Measurements from ENCODE around the gene ZNF652.
"Not testable (repeated sequence)": the region's sequence is repeated elsewhere in the genome, so short reads cannot be mapped to it uniquely, and the experiment has no call there.

Gene ZNF652

GRCh38 chr17:49361902-49362722 is at the start of gene ZNF652:
Gene ZNF652, minus strand, starts transcription at chr17:49362250. Its CDS starts 44,525 bp downstream, at chr17:49317725.
- peak; percentile 94 for DNase-seq (ENCODE audit: low spot score)

DNA sequence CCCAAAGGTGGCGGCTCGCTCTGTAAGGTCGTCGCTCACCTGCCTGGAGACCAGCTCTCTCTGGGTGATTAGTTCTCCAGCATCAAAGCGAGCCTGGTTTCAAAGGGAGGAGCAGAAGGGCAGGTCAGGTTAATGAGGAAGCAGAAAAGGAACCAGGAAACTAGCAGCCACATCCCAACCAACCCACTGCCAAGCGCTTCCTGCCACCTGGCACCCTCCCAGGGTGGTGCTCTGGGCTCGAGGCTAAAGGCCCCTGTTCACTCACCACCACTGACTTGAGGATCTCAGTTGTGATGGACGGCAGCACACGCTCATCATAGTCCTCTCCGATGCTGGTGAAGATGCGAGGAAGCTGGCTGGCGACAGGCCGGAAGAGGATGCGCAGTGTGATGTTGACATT is 47.0 kb upstream of the ZNF652 start:
- DNase-seq (ENCODE audit: low spot score) = no peak

DNA sequence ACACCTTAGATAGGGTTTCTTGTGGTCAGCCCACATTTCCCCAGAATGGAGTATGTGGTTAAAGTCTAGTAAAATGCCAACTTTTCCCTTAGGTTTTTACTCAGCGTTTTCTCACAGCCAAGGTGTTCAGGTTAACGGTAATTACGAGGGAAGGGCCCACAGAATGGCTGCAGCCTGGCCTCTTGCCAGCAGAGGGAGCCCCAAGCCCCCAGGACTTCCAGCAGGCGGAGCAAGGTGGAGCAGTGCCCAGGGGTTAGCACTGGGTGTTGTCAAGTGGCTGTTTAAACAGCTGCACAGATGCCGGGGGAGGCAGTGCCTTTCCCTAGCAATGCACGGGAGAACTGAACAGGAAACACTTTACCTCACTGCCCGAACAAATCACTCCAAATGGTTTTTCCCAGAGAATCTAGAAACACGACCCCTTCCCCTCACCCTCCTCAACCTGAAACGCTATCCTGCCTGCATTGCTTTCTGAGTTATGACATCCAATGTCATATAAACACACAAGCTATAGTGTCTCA is 46.0 kb upstream of the ZNF652 start:
- peak; percentile 67 for DNase-seq (ENCODE audit: low spot score)

DNA sequence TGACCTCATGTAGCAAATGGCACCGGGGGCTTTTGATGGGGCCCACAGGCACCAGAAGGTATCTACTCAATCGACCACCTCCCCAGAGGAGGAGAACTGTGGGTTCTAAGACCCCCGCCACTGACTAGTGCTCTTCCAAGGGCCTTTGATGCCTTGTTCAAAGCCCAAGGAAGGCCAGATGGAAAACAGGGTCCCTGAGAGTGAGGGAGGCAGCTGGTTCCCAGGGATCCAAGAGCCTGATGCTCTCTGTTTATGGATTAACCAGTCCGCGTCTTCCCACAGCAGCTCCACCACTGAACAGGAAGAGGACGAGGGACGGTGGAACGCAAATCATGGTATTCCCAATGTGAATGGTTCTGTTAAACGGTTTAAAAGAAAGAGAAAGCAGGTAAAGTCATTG is 45.0 kb upstream of the ZNF652 start:
- no peak for DNase-seq (ENCODE audit: low spot score)

DNA sequence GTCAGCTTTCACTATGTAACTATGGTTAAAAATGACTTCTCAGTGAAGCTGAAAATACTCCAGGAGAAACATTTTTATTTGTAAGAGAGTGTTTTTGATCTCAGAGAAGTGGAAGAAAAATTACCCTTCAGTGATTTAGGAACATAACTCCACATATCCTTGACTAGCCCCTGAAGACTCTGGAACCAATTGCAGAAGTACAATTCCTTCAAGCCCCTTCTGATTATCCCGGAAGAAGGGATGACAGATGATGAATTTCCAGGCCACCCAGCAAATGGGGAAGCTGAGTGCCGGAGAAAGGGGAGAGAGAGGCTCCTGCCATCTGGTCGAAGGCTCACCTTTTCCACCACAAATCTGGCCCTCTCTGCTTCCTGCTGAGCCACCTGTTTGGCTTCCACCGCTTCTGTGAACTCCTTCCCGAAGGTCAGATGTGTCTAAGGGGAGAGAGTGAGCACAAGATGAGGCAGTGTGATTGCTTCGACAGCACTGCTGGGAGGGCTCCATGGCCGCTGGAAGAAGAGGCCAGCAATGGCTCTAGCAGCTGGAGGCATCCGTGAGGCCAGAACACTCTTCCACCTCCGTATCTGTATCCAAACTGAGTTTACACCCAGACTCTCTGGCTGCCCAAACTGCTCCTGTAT is 44.5 kb upstream of the ZNF652 start:
- DNase-seq (ENCODE audit: low spot score) = peak; percentile 28

GRCh38 chr17:49404906-49405305 is 42.9 kb upstream of the ZNF652 start:
- DNase-seq (ENCODE audit: low spot score) = no peak

DNA sequence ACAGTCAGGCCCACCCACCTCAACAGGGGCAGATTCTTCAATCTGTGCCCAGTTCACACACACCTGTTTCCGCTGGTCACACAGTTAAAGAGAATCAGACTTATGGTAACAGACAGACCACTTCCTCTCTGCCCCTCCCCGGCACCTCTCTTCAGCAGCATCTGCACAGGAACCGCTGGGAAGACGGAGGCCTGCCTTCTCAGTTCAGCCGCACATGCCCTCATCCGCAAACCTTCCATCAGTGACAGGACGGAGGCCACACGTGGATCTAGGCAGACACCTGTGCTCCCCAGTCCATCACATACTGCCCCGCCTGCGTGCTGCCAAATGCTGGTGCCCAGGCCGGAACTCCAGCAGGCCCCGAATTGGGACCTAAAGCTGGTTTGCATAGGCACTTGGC is 42.3 kb upstream of the ZNF652 start:
- DNase-seq (ENCODE audit: low spot score) = no peak

DNA sequence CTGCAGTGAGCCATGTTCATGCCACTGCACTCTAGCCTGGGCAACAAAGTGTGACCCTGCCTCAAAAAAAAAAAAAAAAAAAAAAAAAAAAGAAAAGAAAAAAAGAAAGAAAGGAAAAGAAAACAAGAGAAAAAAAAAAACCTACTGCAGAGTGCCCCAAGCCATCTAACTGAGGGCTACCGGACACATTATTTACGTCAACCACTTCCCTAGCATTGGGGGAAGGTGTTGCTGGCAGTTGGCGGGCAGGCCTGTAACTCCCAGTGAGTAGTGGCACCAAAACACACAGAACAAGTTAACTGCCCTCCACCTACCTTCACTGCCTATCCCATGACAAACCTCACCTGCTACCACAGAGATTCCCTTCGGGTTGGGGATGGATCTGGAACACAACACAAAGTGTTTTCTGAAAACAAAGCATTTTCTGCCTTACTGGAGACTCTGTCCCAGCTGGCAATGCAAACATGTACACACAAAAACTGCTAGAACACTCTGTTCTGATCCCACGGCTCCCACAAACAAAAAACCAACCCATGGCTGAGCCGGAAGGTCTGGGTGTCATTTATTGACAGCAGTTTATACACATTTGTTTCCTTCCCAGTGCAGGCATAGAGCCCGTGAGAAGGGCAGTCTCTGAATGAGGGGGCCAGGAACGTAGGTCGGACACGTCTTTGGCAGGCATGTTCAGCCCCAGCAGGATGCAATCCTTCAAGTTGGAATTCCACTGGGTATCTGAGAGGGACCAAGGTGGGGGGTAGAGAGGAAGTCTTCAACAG is 41.7 kb upstream of the ZNF652 start:
- no peak for DNase-seq (ENCODE audit: low spot score)

DNA sequence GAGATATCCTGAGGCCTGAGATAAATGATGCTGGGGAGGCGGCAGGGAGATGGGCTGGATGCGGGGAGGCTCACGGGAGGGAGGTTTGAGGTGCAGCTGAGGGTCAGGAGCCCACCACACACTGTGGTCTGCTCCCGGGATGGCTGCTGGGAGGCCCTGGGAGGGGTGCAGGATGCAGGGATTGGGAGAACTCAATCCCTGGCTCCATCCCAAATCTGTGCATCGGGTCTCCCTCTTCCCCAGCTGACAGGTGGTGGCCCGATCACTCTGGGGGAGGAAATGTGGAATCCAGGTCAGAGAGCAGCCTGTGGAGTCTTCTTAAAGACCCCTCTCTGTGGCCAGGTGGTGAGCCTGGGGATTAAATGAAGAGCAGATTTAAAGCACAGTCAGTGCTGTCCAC is 40.7 kb upstream of the ZNF652 start:
- DNase-seq (ENCODE audit: low spot score) = no peak

DNA sequence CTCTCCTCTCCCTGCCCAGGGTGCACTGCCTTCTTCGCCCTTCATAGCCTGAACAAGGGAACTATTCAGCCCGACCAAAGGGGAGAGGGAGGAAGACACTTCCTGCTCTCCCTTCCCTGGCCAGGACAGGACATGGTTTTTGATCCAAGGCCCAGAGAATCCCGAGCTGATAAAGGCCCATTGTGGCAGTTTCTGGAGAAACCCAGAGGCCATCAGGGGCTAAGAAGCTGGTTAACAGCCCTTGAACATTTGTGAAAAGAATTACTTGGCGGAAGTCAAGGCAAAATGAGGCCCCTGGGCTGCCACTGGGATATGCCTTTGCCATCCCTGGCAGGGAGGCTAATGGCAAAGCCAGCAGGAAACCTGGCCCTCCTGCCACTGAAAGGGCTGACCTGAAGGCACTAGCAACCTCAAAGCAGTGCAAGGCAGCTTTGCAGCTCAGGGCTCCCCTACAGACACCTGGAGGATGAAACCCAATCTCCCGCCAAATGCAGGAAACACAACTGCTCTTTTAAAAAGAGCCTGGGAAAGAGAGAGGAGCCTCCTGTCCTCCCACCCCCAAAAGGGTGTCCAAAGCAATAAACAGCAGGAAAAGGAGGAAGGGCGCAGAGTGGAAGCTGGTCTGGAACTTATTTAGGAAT is 40.0 kb upstream of the ZNF652 start:
- no peak for DNase-seq (ENCODE audit: low spot score)

DNA sequence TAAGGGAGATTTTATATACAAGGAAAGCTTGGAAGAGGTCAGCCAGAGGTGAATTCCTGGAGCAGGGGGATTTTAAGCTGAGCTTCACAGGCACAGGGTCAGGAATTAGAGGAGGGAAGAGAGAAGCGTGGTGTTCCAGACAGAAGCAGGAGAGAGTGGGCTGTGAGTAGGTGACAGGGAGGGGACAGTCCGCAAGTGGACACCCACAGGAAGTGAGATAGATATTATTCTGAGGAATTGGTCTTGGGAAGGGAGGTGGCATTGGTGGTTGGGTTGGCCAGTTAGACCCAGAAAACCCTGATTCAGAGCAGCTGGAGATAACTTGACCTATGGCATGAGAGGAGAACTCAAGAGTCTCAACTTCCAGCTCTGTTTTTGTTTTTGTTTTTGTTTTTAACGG is 37.9 kb upstream of the ZNF652 start:
- no peak for DNase-seq (ENCODE audit: low spot score)

- DNase-seq (ENCODE audit: low spot score) = no peak
Measured at GRCh38 chr17:49397586-49397985, 35.5 kb upstream of the ZNF652 start.

DNA sequence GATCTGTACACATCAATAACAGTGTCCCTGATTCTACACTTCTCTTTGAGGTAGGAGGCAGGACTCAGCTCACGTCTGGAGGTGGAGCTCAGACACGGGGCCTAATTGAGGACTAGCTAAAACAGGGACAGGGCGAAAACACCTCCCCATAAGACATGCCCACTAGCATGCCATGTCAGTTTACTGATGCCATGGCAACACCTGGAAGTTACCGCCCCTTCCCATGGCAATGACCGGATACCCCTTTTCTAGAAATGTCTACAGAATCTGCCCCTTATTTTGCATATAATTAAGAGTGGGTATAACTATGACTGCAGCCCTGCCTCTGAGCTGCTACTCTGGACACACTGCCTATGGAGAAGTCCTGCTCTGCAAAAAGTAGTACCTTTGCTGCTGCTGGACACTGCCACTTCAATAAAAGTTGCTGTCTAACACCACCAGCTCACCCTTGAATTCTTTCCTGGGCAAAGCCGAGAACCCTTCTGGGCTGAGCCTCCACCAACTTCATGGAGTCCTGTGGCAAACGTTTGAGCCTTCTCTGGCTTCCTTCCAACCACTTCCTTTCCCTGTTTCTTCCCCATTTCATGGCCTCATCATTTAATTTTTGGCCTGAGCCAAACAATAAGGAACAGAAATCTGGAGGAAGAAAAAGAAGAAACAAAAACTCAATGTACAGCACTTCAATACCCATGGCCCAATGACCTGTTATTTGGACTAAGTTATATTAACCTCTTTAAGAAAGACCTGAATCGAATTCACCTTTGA is 31.6 kb upstream of the ZNF652 start:
- DNase-seq (ENCODE audit: low spot score) = no peak

DNA sequence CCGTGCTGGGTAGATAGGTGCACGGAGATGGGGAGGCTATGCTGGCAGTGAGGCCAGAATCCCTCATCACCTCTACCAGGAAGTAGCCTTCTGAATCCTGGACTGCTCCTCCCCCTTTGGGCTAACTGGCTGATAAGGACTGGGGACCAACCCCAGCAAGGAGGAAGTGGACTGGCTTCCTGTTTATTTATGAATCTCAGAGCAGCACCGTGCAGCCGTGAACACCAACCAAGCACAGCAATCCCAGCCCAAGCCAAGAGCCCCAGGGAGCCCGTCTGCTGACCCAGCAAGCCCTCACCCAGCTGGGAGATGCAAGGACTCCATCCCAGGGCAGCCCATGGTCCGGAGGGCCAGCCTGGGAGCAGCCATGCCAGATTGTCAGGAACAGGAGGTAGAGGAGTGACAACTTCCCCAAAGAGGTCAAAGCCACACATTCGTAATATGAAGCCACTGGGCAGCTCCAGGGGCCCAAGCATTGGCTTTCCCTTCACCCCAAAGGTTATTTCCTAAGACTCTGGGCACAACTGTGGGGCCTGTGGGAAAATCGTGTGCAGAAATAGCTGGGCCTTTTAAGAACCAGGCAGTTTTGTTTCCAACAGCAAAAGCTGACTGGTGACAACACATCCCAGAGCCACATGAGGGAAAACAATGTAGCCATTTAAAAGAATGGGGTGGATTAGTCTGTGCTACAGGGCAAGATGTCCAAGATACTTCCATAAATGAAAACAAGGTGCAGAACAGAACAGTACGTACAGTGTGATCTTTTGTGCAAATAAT is 28.7 kb upstream of the ZNF652 start:
- no peak for DNase-seq (ENCODE audit: low spot score)

GRCh38 chr17:49389514-49390347 is 27.7 kb upstream of the ZNF652 start:
- not testable (repeated sequence) for DNase-seq (ENCODE audit: low spot score)

- DNase-seq (ENCODE audit: low spot score) = no peak
Measured at GRCh38 chr17:49388692-49389513, 26.9 kb upstream of the ZNF652 start.

DNA sequence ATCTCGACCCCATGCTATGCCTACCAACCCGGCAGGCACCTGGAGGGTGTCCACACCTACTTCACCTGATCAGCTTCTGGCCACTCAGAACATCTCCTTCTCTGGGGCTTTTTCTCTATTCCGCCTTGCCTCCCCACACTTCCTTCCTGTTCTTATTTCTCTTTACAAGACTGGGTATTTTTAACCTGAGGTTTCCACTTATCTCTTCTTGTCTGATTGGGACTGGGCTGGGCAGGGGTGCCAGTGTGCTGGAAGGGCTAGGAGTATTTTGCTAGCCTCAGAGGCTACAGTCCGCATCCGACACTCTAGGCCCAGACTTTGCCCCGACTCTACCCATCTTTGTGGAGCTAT is 26.2 kb upstream of the ZNF652 start:
- DNase-seq (ENCODE audit: low spot score) = no peak

DNA sequence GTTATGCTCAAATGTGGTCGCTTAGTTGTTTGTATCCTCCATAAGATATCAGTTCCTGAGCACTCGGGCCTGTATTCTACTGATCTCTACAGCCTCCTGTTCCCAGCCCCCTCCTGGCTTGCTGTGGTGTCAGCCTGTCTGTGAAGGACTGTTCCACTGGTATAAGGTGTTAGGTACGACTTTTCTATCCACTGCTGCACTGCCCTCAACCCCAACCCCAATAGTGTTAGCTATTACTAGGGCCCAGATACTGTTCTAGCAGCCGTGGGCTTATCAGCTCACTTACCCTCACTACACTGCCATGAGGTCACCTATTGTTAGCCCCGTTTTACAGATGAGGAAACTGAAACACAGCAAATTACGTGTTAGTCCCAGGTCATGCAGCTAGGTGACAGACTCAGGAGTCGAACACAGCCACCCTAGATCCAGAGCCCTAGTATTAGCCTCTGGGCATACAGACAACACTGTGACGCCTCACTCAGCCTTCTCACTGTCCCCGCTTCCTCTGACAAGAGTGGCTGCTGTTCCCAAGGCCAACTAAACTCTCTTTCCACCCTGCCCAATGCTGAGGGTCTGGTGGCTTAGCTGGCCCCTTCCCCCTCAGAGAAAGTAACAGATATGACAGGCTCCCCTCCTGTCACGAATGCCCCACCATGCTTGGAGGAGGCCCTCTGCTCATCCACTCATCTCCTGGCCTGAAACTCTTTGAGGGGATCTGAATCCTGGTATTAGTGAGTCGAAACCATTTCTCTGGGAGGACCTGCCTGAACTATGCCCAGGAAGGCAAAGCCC is 25.6 kb upstream of the ZNF652 start:
- no peak for DNase-seq (ENCODE audit: low spot score)

Data from cerebellar cortex (tissue), 1 donor.